Stimulated activated CD8-positive, alpha-beta memory T cell treated with anti-CD3 and anti-CD28 coated beads, Interleukin-12 subunit alpha, Interleukin-12 subunit beta, amount 100 ng/mL, for 24 hours (primary cell): ENCODE data around the gene IDH3A.

Experiments used
- DNase-seq: peaks from one replicate; pipeline ENCODE4 v3.0.0-alpha.2; 2020; ENCODE audit errors: extremely low read depth

IDH3A gene

GRCh38 chr15:78149068-78149804 is at the start of gene IDH3A:
Gene IDH3A, plus strand, starts transcription at chr15:78149362. Its CDS starts 42 bp downstream, at chr15:78149404.
- peak; percentile 100 for DNase-seq

GRCh38 chr15:78100886-78101285 is 48.3 kb upstream of the IDH3A start:
- no peak for DNase-seq

DNA sequence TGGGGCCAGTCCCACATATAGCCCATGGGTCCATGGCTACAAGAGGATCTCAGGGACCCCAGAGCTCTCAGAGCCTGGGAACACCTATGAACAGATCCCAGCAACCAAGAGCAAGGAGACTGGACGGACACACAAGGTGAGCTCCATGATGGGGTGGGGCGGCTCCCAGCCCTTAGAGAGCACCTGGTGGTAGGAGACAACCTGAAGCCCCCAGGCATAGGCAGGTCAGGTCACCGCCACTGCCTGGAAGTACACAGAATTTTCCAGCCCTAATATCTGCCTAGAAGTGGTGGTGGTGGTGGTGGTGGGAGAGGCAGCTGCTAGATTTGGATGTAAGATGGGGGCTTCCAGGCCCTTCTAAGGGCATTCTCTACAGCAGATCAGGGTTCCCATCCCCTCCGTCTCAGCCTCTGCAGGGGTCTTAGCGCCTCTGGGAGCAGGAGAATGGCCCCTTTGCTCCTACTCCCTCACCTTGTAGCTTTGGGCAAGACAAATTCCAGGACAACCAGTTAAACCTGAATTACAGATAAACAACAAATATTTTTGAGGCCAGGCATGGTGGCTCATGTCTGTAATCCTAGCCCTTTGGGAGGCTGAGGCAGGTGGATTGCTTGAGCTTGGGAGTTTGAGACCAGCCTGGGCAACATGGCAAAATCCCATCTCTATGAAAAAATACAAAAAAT is 47.6 kb upstream of the IDH3A start:
- DNase-seq: no peak

DNA sequence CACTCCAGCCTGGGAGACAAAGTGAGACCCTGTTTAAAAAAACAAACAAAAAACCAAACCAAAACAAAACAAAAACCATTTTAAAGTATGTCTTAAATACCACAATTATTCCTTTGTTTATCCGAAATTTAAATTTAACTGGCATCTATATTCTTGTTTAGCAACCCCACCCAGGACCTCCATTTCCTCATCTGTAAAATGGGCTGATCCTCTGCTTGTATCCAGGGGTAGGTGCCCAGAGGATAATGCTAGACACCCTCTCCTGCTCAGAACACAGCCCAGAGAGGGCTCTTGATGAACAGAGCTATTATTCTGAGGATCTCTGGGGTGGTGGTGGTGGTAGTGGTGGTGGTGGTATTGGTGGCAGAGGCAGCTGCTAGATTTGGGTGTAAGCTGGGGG is 47.0 kb upstream of the IDH3A start:
- DNase-seq: no peak

GRCh38 chr15:78102741-78103140 is 46.4 kb upstream of the IDH3A start:
- DNase-seq: no peak

DNA sequence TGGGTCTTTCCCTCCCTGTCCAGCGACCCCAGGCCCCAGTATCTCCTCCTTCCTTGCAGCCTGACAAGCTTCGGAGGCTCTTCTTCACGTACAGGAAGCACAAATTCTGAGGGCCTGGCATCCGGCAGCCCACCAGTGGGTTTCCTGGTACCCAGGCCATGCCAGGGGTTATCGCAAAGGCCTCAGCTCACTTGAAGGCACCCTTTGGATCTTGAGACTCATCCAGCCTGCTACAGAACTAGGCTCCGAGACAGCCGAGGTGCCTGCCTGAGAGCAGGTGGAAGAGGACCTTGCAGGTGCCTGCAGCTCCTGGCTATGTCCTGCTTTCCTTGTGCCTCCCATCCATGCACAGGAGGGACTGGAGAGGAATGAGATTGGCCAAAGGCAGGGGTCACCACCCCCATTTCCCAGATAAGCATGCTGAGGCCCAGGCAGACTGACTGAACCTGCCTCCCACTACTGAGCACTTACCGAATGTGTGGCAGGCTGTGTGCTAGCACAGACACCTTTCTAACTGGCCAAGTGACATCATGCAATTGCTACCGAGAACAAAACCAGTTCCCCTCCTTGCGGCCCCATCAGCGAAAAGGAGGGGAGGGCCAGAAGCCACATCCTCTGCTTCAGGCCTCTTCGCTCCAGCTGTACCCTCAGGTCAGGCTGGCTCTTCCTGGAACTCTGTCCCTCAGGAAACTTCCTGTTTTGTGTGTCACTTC is 45.6 kb upstream of the IDH3A start:
- DNase-seq: peak; percentile 23

- DNase-seq: no peak
Observed at GRCh38 chr15:78104119-78104479, 45.1 kb upstream of the IDH3A start.

DNA sequence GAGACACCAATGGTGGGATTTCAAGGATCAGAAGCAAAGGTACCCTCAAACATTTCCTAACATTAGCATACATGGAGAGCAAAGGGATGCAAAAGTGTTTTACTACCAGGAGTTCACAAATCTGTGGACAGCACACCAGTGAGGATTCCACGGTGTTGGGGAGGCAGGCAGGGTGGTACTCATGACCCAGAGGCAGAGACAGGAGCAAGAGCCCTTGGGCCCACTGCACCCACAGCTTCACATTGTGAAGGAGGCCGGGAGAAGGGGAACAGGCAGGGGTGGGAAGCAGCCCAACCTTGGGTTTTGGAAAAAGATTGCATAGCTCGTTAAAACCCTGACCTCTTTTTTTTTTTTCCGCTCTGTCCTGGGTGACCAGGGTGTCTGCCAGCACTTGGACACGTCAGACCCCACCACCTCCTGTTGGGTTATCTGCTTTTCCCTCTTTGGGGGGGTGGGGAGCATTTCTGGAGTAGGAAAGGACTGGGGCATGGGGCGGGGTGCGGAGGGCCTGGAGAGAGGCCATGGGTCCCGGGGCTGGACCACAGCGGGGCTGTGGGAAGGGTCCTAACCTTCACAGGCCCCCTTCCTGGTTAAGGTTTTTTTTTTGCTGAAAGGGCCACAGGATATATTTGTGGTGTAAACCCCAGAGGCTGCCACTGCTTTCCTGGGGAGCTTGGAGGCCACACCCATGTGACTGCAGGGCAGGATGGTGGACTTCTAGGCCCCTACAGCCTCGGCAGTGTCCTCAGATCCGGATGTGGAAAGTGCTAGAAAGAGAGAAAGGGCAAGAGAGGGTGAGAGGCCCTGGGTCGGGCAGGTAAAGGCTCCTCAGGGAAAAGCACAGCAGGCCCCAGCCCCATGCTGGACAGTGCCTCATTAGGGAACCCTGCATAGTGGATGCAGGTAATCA is 44.3 kb upstream of the IDH3A start:
- no peak for DNase-seq

GRCh38 chr15:78105476-78106241 is 43.5 kb upstream of the IDH3A start:
- no peak for DNase-seq

DNA sequence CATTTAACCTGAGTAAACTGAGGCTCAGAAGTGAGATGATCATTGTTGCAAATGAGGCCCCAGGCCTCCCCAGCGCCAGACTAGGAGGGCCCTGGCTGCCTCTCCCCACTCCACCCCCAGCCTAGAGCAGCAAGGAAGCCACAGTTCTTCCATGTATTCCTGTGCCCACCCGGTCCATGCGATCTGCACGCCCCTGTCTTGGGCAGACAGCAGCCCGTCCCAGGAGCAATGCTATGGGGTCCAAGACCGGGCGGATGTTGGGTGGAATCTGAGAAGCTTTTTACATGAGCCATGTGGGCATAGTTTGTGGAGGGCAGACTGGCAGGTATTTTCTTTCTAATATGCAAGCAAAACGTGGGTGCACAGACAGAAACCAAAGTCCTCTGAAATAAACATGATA is 41.7 kb upstream of the IDH3A start:
- no peak for DNase-seq

DNA sequence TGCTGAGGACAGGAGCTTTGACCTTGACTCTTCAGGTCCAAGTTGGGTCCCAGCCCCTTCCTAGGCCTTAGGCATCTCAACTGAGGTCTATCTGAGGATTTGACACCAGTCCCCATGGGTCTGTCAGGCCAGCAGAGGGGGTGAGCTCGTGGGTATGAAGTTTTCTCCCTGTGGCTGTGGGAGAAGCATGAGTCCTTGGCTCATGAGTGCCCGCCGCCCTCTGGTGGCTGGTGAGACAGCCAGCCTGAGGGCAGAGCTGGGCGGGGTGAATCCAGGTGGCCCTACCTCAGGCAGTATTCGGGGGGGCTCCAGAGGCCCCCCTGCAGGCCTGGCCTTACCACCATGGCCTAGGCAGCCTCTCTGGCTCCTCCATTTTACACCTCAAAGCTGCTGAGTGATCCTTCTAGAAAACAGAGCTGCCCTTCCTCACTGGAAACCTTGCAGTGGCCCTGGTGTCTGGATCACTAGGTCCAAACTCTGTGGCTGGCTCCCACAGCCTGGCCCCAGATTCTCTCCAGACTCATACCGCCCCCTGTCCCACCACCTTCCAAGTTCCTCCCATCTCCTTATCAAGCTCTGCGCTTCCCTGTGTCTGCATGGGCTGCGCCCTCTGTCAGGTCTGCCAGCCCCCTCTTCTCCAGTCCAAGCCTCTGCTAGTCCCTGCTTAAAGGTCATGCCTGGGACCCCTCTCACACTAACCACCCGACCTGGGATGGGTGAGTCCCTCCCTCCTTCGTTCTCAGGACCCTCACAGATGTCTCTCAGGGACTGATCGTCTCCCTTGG is 40.7 kb upstream of the IDH3A start:
- DNase-seq: peak; percentile 49

DNA sequence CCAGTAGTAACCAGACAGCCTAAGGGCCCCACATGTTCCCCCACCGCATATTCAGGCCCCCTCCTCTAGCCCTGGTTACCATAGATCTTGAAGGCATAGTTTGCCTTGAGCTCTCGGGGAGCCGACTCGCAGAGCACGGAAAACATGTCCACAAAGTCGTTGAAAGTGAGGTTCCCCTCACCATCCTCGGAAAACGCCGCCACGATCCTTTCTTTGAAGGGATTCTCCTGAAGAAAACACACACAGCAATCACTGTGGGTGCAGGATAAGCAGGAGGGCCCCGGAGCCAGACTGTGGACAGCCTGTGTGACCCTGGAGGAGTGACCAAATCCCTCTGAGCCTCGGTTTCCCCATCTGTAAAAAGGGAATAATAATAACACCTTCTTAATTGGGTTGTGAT is 40.0 kb upstream of the IDH3A start:
- DNase-seq: no peak

DNA sequence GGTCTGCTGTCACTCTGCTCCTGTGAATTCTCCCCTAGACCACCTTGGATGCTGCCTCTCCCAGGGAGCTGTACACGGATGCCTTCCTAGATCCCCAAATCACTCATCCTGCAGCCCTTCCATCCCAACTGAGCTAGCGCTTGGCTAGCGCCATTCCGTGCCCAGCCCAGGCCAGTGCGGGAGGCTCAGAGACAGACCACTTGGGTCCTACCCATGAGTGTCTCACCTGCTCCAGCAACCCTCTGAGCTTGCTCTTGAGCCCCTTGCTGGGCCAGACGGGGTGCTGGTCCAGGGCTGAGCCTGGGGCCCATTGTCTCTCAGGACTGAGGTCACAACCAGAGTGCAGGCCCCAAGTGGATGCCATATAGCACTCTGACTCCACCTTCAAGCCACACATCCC is 39.1 kb upstream of the IDH3A start:
- no peak for DNase-seq

DNA sequence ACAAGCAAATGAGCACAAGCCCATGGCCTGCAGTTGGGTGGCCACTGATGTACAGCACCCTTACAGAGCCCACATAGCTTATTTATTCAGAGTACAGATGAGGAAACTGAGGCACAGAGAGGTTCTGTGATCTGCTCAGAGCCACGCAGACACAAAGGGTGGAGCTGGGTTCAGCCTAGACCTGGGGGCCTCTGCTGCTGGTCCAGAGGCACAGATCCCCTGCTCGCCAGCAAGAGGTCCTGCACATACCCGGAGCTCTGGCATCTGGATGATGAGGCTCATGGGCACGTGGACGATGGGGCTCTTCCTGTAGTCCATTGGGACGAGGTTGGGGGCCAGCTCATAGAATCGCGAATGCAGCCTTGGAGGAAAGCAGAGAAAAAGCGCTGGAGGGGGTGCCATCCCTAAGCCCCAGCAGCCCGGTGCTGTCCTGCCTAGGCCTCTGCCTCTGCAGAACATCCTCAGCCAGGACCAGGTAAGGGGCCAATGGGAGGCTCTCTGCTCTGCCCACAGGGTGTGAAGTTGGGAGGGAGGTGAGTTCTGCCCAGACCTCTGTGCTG is 38.2 kb upstream of the IDH3A start:
- no peak for DNase-seq

GRCh38 chr15:78111788-78112187 is 37.4 kb upstream of the IDH3A start:
- DNase-seq: no peak

DNA sequence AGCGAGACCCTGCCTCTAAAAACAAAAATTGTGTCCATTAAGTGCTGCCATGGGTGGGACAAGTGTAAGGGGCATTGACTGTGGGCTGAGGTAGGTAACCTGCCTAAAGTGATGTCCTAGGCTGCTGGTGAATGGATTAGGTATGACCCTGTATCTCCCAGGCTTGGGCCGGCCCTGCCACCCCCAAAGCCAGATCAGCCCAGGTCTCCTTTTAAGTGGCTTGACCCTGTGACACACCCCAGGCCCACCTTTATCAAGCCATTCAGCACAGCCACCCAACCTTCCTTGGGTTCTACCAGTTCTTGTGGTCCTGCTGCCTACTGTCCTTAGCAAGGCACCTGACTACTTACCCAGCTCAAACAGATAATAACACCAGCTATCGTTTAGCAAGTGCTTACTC is 36.6 kb upstream of the IDH3A start:
- no peak for DNase-seq

DNA sequence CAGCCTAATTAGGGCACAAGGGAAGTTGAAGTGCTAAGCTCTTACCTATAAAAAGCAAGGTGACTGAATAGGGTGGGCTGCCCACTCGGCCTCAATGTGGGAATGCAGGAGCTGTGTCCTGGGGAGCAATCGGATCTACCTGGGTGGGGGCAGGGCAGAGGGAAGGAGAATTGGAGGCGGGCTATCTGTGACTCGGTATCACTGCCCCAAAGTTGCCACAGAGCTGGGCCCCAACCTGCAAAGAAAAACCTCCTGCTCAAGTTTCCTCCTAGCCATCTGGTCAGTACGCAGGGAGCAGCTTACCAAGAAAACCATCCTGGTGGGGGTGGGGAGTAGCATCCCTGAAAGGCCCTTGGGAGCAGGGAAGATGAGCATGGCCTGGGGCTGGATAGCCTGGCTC is 28.6 kb upstream of the IDH3A start:
- DNase-seq: no peak

DNA sequence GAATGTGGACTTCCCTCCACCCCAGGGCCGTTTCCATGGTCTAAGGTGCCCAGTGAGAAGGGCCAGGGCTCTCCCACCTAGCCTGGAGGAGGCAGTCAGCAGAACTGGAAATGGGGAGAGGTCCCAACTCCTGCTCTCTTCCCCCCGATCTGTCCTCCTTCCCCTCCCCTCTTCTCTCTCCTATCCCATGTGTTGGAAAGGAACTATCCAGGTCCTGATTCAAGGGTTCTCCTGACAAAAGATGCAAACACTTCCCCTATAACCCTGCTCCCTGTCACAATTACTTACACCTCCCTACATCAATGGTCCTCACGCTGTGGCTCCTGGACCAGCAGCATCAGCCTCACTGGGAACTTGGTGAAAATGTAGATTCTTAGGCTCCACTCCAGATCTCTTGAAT is 23.9 kb upstream of the IDH3A start:
- no peak for DNase-seq

- no peak for DNase-seq
Observed at GRCh38 chr15:78127882-78128281, 21.3 kb upstream of the IDH3A start.
